ENCODE results near the gene CEP68.
A peak's percentile ranks its signal among the peaks of the same experiment; 100 is the strongest.

CEP68 gene, protein sequence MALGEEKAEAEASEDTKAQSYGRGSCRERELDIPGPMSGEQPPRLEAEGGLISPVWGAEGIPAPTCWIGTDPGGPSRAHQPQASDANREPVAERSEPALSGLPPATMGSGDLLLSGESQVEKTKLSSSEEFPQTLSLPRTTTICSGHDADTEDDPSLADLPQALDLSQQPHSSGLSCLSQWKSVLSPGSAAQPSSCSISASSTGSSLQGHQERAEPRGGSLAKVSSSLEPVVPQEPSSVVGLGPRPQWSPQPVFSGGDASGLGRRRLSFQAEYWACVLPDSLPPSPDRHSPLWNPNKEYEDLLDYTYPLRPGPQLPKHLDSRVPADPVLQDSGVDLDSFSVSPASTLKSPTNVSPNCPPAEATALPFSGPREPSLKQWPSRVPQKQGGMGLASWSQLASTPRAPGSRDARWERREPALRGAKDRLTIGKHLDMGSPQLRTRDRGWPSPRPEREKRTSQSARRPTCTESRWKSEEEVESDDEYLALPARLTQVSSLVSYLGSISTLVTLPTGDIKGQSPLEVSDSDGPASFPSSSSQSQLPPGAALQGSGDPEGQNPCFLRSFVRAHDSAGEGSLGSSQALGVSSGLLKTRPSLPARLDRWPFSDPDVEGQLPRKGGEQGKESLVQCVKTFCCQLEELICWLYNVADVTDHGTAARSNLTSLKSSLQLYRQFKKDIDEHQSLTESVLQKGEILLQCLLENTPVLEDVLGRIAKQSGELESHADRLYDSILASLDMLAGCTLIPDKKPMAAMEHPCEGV

DNA sequence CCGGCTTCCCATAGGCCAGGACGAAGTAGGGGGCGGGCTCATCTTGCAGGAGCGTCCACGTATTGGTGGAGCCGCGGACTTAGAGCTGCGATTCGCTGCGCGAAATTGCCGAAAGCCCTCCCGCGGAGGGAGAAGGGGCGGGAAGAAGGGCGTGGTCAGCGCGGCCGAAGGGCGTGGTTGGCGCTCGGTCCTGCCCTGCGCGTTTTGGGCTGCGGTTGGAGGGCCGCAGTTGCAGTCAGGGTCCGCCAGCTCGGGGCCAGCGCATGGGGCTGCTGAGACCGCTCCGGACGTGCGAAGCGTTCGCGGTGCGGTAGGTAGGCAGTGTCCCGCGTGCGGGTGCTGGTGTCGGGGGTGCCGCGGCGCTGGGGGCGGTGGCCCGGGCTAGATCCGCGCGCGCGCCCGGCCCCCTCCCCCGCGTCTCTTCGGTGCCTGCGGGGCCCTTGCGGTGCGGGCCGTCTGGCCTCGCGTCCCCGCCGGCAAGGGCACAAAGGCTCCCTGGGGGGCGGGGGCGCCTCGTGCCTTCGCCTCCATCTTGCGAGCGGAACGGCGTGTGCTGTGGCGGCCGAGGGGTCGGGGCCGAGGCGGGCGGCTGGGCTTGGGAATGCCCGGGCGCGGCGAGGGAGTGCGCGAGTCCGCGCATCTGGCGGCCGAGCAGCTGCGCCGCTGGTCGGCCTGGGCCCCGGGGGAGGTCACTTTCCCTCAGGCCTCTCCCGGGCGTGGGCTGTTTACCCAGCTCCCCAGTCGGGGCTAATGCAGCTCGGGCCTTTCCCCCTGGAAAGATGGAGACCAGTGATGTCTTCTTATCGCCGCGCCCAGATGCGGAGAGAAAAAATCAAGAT lies at the start of gene CEP68:
TSS of gene CEP68 (plus strand) at position 202 of the 839 bp plus-strand sequence. CDS start 13,029 bp downstream, outside the sequence.
- in situ Hi-C loops (cut with MboI; ENCODE audit: low pct_unique_long_range_greater_than_20kb, low sequenced_read_pairs, unreplicated experiment): loop anchor here (10.0 kb wide), 1 partner anchor 118 kb away; no protein-coding TSS in a partner anchor
- peak; percentile 98 for DNase-seq (ENCODE audit: low spot score)
- TF ChIP-seq, protein P1, sequence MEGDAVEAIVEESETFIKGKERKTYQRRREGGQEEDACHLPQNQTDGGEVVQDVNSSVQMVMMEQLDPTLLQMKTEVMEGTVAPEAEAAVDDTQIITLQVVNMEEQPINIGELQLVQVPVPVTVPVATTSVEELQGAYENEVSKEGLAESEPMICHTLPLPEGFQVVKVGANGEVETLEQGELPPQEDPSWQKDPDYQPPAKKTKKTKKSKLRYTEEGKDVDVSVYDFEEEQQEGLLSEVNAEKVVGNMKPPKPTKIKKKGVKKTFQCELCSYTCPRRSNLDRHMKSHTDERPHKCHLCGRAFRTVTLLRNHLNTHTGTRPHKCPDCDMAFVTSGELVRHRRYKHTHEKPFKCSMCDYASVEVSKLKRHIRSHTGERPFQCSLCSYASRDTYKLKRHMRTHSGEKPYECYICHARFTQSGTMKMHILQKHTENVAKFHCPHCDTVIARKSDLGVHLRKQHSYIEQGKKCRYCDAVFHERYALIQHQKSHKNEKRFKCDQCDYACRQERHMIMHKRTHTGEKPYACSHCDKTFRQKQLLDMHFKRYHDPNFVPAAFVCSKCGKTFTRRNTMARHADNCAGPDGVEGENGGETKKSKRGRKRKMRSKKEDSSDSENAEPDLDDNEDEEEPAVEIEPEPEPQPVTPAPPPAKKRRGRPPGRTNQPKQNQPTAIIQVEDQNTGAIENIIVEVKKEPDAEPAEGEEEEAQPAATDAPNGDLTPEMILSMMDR (IDR thresholded peaks at IDR 0.05; ENCODE audit: extremely low read depth, insufficient read depth, missing control alignments): no peak

DNA sequence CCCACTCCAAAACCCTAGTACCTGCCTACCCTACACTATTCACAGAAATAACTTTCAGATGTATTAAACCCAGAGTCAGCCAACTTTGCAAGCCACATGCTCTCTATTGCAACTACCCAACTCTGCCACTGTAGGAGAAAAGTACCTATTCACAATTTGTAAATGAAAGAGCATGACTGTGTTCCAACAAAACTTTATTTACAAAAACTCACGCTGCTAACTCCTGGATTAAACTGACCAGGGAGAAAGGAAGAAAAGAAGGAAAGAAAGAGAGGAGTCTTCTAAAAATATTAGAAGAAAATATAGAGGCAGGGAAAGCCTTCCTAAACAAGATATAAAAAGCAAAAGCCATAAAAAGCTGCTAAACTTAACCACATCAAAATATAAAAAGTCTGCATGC lies 42.4 kb upstream of the CEP68 start:
- in situ Hi-C loops (cut with MboI; ENCODE audit: low pct_unique_long_range_greater_than_20kb, low sequenced_read_pairs, unreplicated experiment): no loop called here
- TF ChIP-seq, protein P1 (IDR thresholded peaks at IDR 0.05; ENCODE audit: extremely low read depth, insufficient read depth, missing control alignments): no peak
- no peak for DNase-seq (ENCODE audit: low spot score)

DNA sequence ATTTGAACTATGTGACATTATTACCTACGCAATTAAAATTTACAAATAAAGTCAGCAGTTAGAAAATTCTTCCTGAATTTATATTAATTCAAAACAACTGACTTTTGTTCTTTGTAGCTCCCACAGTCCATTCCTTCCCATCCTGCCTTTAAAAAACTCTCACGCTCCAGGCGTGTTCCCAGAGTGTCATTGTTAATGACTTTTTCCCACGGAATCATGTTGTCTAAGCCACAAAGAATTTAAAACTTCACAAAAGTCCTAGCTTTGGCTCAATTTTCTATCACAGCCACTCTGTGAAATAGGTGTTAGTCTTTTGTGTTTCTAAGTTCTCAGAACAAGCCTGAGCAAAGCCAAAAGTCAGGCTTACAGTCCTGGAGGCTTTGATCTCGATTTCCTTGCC lies 40.5 kb upstream of the CEP68 start:
- DNase-seq (ENCODE audit: low spot score): no peak
- in situ Hi-C loops (cut with MboI; ENCODE audit: low pct_unique_long_range_greater_than_20kb, low sequenced_read_pairs, unreplicated experiment): no loop called here
- TF ChIP-seq, protein P1 (IDR thresholded peaks at IDR 0.05; ENCODE audit: extremely low read depth, insufficient read depth, missing control alignments): no peak

DNA sequence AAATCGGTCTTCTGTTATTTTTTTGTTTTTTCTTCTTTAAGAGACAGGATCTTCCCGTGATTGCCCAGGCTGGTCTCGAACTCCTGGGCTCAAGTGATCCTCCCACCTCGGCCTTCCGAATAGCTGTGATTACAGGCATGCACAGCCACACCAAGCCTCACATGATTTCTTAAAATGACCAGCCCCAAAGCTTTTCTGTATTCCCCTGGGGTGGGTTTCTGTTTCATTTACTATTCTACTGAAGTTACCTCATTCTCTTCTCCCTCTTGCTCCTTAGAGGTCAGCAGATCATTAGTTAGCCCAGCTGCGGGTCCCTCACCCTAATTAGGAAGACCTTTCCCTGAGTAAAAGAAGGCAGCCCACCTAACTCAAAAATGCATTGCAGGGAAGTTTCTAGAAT lies 39.4 kb upstream of the CEP68 start:
- peak; percentile 66 for DNase-seq (ENCODE audit: low spot score)
- in situ Hi-C loops (cut with MboI; ENCODE audit: low pct_unique_long_range_greater_than_20kb, low sequenced_read_pairs, unreplicated experiment): no loop called here
- TF ChIP-seq, protein P1 (IDR thresholded peaks at IDR 0.05; ENCODE audit: extremely low read depth, insufficient read depth, missing control alignments): no peak

DNA sequence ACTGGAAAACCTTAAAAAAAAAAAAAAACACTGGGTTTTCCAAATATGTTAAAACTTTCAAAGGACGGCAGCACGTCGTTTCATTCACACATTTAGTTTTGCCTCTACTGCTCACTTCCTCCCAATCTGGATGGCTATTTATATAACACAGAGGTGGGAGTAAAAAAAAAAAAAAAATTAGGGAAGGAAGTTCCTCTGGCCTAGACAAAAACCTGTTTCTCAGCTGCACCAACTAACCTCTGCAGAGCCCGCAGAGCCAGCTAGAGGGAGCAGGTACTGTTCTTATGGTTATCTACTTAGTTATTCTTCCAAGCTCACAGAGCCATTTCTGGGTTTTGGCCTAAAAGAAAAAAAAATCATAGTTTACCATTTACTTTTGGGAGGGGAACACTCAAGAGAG lies 38.9 kb upstream of the CEP68 start:
- DNase-seq (ENCODE audit: low spot score): peak; percentile 36
- TF ChIP-seq, protein P1 (IDR thresholded peaks at IDR 0.05; ENCODE audit: extremely low read depth, insufficient read depth, missing control alignments): peak; percentile 51
- in situ Hi-C loops (cut with MboI; ENCODE audit: low pct_unique_long_range_greater_than_20kb, low sequenced_read_pairs, unreplicated experiment): no loop called here

DNA sequence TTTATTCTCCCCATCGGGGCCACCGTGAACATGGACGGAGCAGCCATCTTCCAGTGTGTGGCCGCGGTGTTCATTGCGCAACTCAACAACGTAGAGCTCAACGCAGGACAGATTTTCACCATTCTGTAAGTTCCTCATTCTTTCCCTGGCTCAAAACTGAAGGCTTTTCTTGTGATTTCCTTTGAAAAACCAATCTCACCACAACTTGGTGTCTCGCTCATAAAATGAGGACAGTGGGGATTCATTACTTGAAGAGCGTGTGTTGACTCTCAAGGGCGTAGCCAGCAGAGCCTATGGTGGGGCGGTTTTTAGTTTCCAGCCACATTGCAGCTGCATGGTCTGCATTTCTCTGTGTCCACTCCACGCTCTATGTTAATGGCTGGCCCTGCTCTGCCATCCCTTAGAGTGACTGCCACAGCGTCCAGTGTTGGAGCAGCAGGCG lies 38.1 kb upstream of the CEP68 start:
- no peak for DNase-seq (ENCODE audit: low spot score)
- in situ Hi-C loops (cut with MboI; ENCODE audit: low pct_unique_long_range_greater_than_20kb, low sequenced_read_pairs, unreplicated experiment): no loop called here
- TF ChIP-seq, protein P1 (IDR thresholded peaks at IDR 0.05; ENCODE audit: extremely low read depth, insufficient read depth, missing control alignments): no peak
